Activated CD8-positive, alpha-beta memory T cell treated with anti-CD3 and anti-CD28 coated beads for 24 hours (primary cell): ENCODE measurements around the gene ANKRD6.
A peak's percentile ranks its signal among the peaks of the same experiment; 100 is the strongest.
"Not testable (repeated sequence)": the region's sequence is repeated elsewhere in the genome, so short reads cannot be mapped to it uniquely, and the experiment has no call there.

ENCODE experiments used
- DNase-seq: peaks from one replicate; pipeline ENCODE4 v3.0.0-alpha.2; 2020

Gene ANKRD6

DNA sequence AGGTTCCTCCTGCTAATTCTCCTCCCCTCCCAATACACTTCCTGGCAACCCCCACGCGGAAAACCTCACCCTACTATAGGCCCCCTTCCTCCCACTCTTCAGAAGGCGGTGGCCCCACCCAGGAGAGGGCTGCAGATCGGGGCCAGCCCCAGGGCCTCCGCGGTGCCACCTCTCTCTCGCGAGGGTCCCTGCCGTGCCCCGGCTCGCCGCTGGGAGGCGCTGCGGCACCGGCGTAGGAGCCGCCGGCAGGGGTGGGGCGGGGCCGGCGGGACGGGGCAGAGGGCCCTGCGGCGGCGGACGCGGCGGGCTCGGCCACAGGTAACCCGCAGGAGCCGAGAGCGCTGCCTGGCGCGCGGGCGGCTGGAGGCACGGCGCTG lies at the start of gene ANKRD6:
TSS of gene ANKRD6 (plus strand) at position 278 of the 377 bp plus-strand sequence. CDS start 133,825 bp downstream, outside the sequence.
- peak; percentile 97 for DNase-seq

- no peak for DNase-seq
These were observed 47.7 kb upstream of the ANKRD6 start for GRCh38 chr6:89385156-89385667.

DNA sequence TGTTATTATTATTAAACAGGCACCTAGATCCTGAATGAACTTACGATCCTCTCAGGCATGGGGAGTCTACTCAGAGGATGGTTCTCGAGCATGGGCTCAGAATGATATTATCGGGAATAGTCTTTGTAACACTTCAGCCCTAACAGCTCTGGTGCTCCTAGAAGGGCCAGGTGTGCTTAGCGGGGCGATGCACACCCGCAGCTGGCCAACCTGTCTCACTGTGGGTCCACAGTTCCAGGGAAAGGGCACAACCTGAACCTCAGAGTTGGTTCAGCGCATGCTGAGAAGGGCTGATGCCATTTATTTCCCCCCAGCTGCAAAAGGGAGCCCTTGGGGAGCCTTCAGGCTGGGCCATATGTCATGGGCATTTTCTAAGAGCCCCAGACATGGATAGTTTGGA lies 47.1 kb upstream of the ANKRD6 start:
- no peak for DNase-seq

GRCh38 chr6:89386917-89387491 lies 45.9 kb upstream of the ANKRD6 start:
- DNase-seq: no peak

DNA sequence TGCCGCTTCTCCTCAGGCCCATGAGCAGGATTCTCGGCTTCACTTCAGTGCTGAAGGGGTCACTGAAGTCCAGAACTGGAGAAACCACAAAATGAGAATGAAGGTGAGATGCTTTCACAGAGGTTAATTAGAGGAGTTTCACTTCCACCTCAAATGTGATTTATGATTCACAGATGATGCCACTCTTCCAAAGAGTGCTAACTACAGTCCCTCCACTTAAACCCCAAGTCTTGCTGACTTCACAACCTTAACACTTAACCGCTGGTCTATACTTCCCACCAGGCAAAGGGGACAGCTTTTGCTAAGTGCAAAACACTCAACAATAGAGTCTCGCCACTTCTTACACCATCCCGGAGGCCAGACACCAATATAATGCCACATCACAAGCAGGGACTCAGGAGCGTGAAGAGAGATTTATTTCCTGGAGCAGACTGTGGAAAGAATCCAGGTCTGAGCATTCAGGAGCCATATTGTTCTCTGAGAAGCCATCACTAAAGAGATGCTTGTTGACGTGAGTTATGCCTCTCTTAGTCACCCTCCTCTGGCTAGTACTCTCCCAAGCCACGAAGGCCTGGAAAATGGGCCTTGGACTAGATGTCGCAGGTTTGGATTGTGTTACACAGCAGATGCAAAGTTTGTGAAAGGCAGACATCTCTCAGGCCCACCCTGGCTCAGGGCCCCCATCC lies 45.3 kb upstream of the ANKRD6 start:
- no peak for DNase-seq

DNA sequence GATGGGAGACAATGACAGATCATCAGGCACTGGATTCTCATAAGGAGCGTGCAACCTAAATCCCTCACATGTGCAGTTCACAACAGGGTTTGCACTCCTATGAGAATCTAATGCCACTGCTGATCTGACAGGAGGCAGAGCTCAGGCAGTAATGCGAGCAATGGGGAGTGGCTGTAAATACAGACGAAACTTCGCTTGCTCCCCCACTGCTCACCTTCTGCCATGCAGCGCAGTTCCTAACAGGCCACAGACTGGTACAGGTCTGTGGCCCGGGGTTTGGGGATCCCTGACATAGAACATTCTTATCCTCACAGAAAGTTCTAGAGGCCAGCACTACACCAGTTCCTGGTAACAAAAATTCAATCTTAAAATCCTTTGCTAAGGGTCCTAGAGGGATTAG lies 44.1 kb upstream of the ANKRD6 start:
- DNase-seq: no peak

- DNase-seq: no peak
These were observed 40.1 kb upstream of the ANKRD6 start for GRCh38 chr6:89392823-89393222.

DNA sequence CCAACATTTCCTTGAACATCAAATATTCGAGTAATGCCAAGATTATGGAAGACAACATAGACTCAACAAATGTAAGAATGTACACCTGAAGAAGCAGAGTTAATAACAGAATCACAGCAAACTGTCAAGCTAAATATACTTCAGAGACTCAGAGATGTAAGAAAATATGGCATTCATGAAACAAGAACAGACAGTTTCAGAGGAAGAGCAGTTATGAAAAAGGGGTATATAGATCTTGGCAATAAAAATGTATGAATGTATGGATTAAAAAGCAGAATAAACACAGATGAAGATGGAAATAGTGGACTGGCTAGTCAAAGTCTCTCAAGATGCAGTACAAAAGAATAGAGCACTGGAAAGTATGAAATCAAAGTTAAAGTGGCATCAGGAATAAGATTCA lies 39.3 kb upstream of the ANKRD6 start:
- no peak for DNase-seq

DNA sequence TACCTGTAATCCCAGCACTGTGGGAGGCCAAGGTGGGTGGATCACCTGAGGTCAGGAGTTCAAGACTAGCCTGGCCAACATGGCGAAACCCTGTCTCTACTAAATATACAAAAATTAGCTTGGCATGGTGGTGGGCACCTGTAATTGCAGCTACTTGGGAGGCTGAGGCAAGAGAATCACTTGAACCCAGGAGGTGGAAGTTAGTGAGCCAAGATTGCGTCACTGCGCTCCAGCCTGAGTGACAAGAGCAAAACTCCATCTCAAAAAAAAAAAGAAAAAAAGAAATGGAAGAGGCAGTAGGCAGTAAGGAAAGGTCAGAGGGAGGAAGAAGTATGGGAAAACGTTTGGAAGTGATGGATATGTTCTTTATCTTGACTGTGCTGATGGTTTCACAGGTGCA lies 35.1 kb upstream of the ANKRD6 start:
- not testable (repeated sequence) for DNase-seq

- no peak for DNase-seq
These were observed 34.0 kb upstream of the ANKRD6 start for GRCh38 chr6:89398762-89399525.

GRCh38 chr6:89400050-89400449 lies 32.9 kb upstream of the ANKRD6 start:
- no peak for DNase-seq

DNA sequence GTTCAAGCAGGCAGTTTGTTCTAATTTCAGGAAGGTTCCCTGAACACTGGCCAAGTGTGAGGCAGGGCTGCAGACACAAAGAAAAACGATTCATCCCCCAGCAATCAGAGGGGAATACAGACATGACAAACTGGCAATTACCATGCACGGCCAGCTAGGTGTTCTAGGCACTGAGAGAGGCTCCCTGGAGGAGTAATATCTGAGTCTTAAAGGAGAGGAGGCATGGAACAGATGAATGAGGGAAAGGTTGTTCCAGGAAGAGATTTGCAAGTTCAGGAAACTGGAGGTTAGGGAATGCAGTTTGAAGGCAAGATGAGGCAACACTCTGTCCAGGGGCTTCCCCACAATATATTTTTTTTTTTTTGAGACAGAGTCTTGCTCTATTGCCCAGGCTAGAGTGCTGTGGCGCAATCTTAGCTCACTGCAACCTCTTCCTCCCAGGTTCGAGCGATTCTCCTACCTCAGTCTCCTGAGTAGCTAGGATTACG lies 32.0 kb upstream of the ANKRD6 start:
- no peak for DNase-seq

DNA sequence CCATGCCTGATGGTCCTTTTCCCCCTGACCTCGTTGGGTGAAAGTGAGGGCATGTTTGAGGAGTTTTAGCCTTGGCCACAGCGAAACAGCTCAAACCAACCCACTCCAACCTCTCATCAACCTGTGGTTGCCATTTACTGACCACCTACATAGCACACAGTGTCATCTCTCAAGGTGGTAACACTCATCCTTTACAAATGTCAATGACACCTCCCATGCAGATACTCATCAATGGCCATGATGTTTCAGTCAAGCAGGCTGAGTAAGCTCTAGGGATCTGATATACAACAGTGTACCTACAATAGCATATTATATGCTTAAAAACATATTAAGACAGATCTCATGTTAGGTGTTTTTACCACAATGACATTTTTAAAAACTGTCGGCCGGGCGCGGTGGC lies 30.2 kb upstream of the ANKRD6 start:
- DNase-seq: no peak

DNA sequence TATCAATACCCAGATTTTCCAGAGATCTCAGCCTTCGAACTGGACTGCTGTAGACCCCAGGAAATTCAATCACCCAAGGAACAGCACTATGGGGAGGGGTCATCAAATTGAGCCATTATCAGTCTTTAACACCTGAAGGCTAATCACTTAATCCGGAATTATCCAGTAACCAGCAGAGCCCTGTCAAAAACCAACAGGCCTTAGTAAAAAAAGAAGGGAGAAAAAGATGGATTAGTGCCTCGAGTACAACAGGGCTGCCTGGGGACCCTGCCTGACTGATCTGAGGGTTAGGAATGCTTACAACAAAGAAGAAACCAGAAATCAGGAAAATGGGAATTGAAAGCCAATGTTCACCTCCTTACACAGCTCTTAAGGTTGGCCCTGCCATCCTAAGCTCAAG lies 28.4 kb upstream of the ANKRD6 start:
- no peak for DNase-seq

DNA sequence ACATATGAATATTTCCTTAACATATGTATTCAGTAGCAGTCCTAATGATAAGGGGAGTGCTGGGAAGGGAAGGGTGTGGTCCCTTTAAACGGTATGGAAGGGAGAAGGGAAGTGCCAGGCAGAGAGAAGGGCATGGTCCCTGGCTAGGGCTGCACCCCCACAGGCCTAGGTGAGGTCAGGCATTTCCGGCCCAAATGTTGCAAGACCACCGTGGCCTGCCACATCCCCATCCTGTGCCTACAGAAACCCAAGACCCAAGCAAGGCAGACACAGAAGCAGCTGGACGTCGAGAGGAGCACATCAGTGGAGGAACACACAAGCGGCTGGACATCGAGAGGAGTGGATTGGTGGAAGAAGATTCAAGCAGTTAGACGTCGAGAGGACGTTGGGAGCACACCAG lies 26.8 kb upstream of the ANKRD6 start:
- no peak for DNase-seq

GRCh38 chr6:89409461-89410035 lies 23.4 kb upstream of the ANKRD6 start:
- no peak for DNase-seq

GRCh38 chr6:89410231-89410761 lies 22.7 kb upstream of the ANKRD6 start:
- DNase-seq: no peak

DNA sequence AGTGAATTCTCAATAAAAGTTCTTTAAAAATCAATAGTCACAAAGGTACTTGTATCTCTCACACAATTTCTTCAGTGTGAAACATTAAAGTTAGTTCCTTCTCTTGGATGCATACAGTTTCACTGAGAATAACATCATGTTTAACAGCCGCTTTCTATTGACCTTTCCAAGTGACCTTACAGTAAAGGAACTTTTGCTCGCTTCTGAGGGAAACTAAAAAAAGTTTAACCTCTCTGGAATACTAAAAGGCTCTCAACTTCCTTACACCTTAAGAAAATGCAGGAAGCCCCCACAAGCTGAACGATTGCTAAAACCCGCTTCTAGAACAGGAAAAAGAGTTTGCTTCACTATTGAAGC lies 22.2 kb upstream of the ANKRD6 start:
- DNase-seq: no peak

GRCh38 chr6:89411145-89412070 lies 21.5 kb upstream of the ANKRD6 start:
- DNase-seq: peak; percentile 75

DNA sequence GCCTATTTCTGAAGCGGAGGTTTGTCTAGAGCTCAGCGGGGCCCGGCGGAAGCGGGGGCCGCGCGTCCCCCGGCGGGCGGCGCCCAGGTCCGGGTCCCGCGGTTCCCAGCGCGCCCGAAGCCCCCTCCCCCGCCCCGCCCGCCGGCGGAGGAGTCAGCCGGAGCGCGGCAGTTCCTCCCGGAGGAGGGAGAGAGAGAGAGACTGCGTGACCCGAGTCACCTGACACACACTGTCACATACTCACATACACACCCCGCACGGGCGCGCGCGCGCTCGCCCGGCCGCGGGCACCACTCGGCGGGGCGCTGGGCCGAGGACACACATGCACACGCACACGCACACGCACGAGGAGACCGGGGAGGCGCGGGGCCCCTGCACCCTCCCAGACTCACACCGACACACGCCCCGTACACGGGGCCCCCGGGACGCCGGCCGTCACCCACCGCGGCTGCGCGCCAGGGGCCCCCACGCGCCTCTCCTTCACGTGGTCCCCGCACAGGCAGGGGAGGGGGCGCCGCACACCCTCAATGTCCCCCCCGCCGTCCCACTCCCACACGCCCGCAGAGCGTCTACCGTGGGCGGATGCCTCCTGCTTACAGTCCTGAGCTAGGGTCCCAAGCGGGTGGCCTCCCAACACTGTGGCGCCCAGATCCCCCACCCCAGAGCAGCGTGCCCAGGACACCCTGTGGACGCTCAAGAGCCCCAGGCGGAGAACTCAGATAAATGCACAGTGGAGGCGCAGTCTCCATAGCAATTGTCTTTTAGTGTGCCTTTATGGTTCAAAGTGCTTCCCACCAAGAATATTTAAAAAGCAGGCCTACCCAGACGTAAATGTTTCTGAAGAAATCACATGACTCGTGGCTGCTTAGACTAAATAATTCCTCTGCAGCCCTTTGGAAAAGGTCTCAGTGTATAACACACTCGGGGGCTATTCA lies 20.6 kb upstream of the ANKRD6 start, which contains the start of gene RRAGD:
TSS of gene RRAGD (minus strand) at position 203 of the 935 bp plus-strand sequence. CDS start 280 bp downstream, outside the sequence.
- peak; percentile 78 for DNase-seq

- no peak for DNase-seq
These were observed 19.9 kb upstream of the ANKRD6 start for GRCh38 chr6:89413006-89413400.
